H1 (cell line): Measurements from ENCODE around the gene ENPP5. TPM values are rescaled to one million over a fixed set of nuclear protein-coding genes. Genes with fewer than 3 reads are reported as not detected.

Source experiments
- CTCF ChIA-PET: fragments of 300-600 bp; sonication (Branson Sonifier 250); formaldehyde crosslinking; loops from one replicate; lab custom pipeline; 2021; ENCODE audit not compliant: partially characterized antibody; lab: Charles Lee
- POLR2A ChIA-PET: fragments of 300-600 bp; sonication (Branson Sonifier 250); formaldehyde crosslinking; loops from one replicate; lab custom pipeline; 2021; ENCODE audit warnings: inconsistent platforms; ENCODE audit not compliant: partially characterized antibody; lab: Charles Lee
- DNase-seq, 2 experiments: peaks; one replicate each; pipeline versions ENCODE4 v3.0.0 to v3.0.0-alpha.2; 2010 to 2022; ENCODE audit warnings: low spot score in 2 of 2, low read depth in 1 of 2, mixed read lengths in 1 of 2
- FAIRE-seq: peaks from 2 replicates; lab custom pipeline; 2011; peaks lifted over from hg19 to GRCh38; lab: Jason Lieb, UNC
- H2AFZ ChIP-seq: 2 replicates; pipeline ENCODE4 v1.8.1; 2012; ENCODE audit warnings: low read length, inconsistent platforms
- H2AK5ac ChIP-seq: 2 replicates; pipeline ENCODE4 v1.6.1; 2013; ENCODE audit warnings: low read depth, low read length
- H2BK120ac ChIP-seq: replicated peaks from 2 replicates; pipeline ENCODE3; 2013; ENCODE audit warnings: low read depth, low read length, inconsistent platforms
- H2BK12ac ChIP-seq: 2 replicates; pipeline ENCODE4 v1.6.1; 2013; ENCODE audit warnings: low read depth, low read length
- H2BK15ac ChIP-seq: 2 replicates; pipeline ENCODE4 v1.6.1; 2013; ENCODE audit warnings: low read length
- H2BK20ac ChIP-seq: 2 replicates; pipeline ENCODE4 v1.6.1; 2013; ENCODE audit warnings: low read length
- H2BK5ac ChIP-seq: 2 replicates; pipeline ENCODE4 v1.6.1; 2013; ENCODE audit warnings: low read depth, low read length
- H3K14ac ChIP-seq: 2 replicates; pipeline ENCODE4 v1.6.1; 2013; ENCODE audit warnings: inconsistent platforms; ENCODE audit not compliant: insufficient read length
- H3K18ac ChIP-seq: 2 replicates; pipeline ENCODE4 v1.6.1; 2013; ENCODE audit warnings: low read length; ENCODE audit errors: extremely low read depth
- H3K23ac ChIP-seq: 2 replicates; pipeline ENCODE4 v1.6.1; 2013; ENCODE audit warnings: inconsistent platforms; ENCODE audit not compliant: insufficient read length
- H3K23me2 ChIP-seq: 2 replicates; pipeline ENCODE4 v1.6.1; 2013; ENCODE audit warnings: low read depth, low read length
- H3K27ac ChIP-seq: 2 replicates; pipeline ENCODE4 v1.6.1; 2011; ENCODE audit warnings: low read depth, low read length, inconsistent platforms
- H3K27me3 ChIP-seq, 4 experiments: replicated peaks in 1 of 4; 1 replicate in 1 of 4; 2 replicates in 3 of 4; pipeline versions ENCODE4 v1.6.1 to v1.8.1; 2011 to 2013; ENCODE audit warnings: low read length in 3 of 4, mild to moderate bottlenecking in 3 of 4, inconsistent platforms in 2 of 4, mixed read lengths in 2 of 4, moderate library complexity in 1 of 4; ENCODE audit not compliant: control insufficient read depth in 3 of 4, insufficient read depth in 3 of 4; ENCODE audit errors: extremely low read depth in 1 of 4
- H3K36me3 ChIP-seq, 4 experiments: 2 replicates each; pipeline versions ENCODE4 v1.6.1 to v1.8.1; 2011 to 2013; ENCODE audit warnings: mild to moderate bottlenecking in 4 of 4, low read length in 3 of 4, moderate library complexity in 2 of 4, control low read depth in 1 of 4, inconsistent platforms in 1 of 4; ENCODE audit not compliant: insufficient read depth in 4 of 4, control insufficient read depth in 2 of 4
- H3K4ac ChIP-seq: replicated peaks from 2 replicates; pipeline ENCODE3; 2013; ENCODE audit warnings: low read length, low read depth, mixed read lengths, inconsistent platforms; ENCODE audit not compliant: insufficient read length
- H3K4me1 ChIP-seq, 4 experiments: replicated peaks in 1 of 4; 1 replicate in 1 of 4; 2 replicates in 3 of 4; pipeline versions ENCODE4 v1.6.1 to v1.8.1; 2011 to 2013; ENCODE audit warnings: low read length in 3 of 4, inconsistent platforms in 2 of 4, mixed read lengths in 1 of 4; ENCODE audit not compliant: insufficient read depth in 4 of 4, control insufficient read depth in 3 of 4
- H3K4me2 ChIP-seq, 2 experiments: 2 replicates each; pipeline versions ENCODE4 v1.6.1 to v1.8.1; 2011 to 2013; ENCODE audit warnings: low read depth in 2 of 2, low read length in 2 of 2, control low read depth in 1 of 2, inconsistent platforms in 1 of 2, mild to moderate bottlenecking in 1 of 2; ENCODE audit not compliant: insufficient read depth in 1 of 2
- H3K4me3 ChIP-seq, 4 experiments: fragments of 200-600, 300-600 bp in 1 of 4; sonication (generic), shearing (Covaris generic), sonication (Bioruptor Twin) in 1 of 4; 2 replicates each; pipeline versions ENCODE4 v1.5.1 to v1.8.1; 2011 to 2016; ENCODE audit warnings: low read length in 4 of 4, low read depth in 3 of 4, control low read depth in 2 of 4, inconsistent platforms in 2 of 4, mild to moderate bottlenecking in 2 of 4, mixed read lengths in 1 of 4, moderate library complexity in 1 of 4; ENCODE audit not compliant: insufficient read depth in 2 of 4; ENCODE audit errors: extremely low read depth in 1 of 4
- H3K56ac ChIP-seq: replicated peaks from 2 replicates; pipeline ENCODE3; 2013; ENCODE audit warnings: low read depth, mild to moderate bottlenecking, mixed read lengths, low read length, inconsistent platforms; ENCODE audit not compliant: insufficient read length
- H3K79me1 ChIP-seq: 2 replicates; pipeline ENCODE4 v1.6.1; 2013; ENCODE audit warnings: low read depth, low read length, control low read depth
- H3K79me2 ChIP-seq, 2 experiments: 2 replicates each; pipeline versions ENCODE4 v1.6.1 to v1.8.1; 2012 to 2013; ENCODE audit warnings: low read length in 2 of 2, mild to moderate bottlenecking in 2 of 2, inconsistent platforms in 1 of 2; ENCODE audit not compliant: insufficient read depth in 2 of 2, control insufficient read depth in 1 of 2
- H3K9ac ChIP-seq, 4 experiments: replicated peaks in 1 of 4; 1 replicate in 1 of 4; 2 replicates in 3 of 4; pipeline versions ENCODE4 v1.6.1 to v1.8.1; 2011 to 2013; ENCODE audit warnings: low read depth in 3 of 4, low read length in 3 of 4, control low read depth in 2 of 4, mild to moderate bottlenecking in 2 of 4, moderate library complexity in 2 of 4, inconsistent platforms in 1 of 4; ENCODE audit errors: extremely low read depth in 1 of 4
- H3K9me3 ChIP-seq, 2 experiments: 2 replicates each; pipeline versions ENCODE4 v1.6.1 to v1.8.1; 2012 to 2013; ENCODE audit warnings: mild to moderate bottlenecking in 2 of 2, moderate library complexity in 2 of 2, control low read depth in 1 of 2, inconsistent platforms in 1 of 2, low read depth in 1 of 2, low read length in 1 of 2, mixed read lengths in 1 of 2; ENCODE audit not compliant: insufficient read depth in 2 of 2
- H4K20me1 ChIP-seq, 2 experiments: replicated peaks in 1 of 2; 2 replicates each; pipeline versions ENCODE3 to v1.8.1; 2011 to 2013; ENCODE audit warnings: inconsistent platforms in 2 of 2, low read length in 2 of 2, mild to moderate bottlenecking in 1 of 2; ENCODE audit not compliant: insufficient read depth in 2 of 2, control insufficient read depth in 1 of 2
- H4K5ac ChIP-seq: 2 replicates; pipeline ENCODE4 v1.6.1; 2013; ENCODE audit warnings: low read length, low read depth, mixed read lengths, inconsistent platforms; ENCODE audit not compliant: insufficient read length
- H4K8ac ChIP-seq: 2 replicates; pipeline ENCODE4 v1.8.0; 2013; ENCODE audit warnings: mild to moderate bottlenecking, moderate library complexity, low read length, inconsistent platforms; ENCODE audit not compliant: insufficient read depth; ENCODE audit errors: extremely low read depth
- H4K91ac ChIP-seq: replicated peaks from 2 replicates; pipeline ENCODE3; 2013; ENCODE audit warnings: low read length, mixed read lengths, inconsistent platforms; ENCODE audit not compliant: insufficient read length
- BRCA1 ChIP-seq: IDR thresholded peaks from 2 replicates; pipeline ENCODE4 v1.6.1; 2012; ENCODE audit warnings: low read depth, low read length, improper control_type of control experiment
- CHD2 ChIP-seq: IDR thresholded peaks from 2 replicates; pipeline ENCODE4 v1.6.1; 2012; ENCODE audit warnings: low read length, improper control_type of control experiment
- CTBP2 ChIP-seq: IDR thresholded peaks from 2 replicates; pipeline ENCODE4 v1.7.0; 2011; ENCODE audit warnings: borderline replicate concordance, mild to moderate bottlenecking, moderate library complexity, mixed read lengths, low read length; ENCODE audit not compliant: insufficient read depth, insufficient read length
- GTF2F1 ChIP-seq: IDR thresholded peaks from 2 replicates; pipeline ENCODE4 v1.6.1; 2012; ENCODE audit warnings: low read depth, low read length, improper control_type of control experiment, borderline replicate concordance
- POLR2AphosphoS5 ChIP-seq: IDR thresholded peaks from 2 replicates; pipeline ENCODE4 v1.6.1; 2011; ENCODE audit warnings: low read depth, low read length
- TCF12 ChIP-seq: IDR thresholded peaks from 2 replicates; pipeline ENCODE4 v1.6.1; 2011; ENCODE audit warnings: low read depth, mild to moderate bottlenecking, low read length
- WGBS, 2 experiments: shearing (Covaris generic) in 1 of 2; methylation state at CpG; one replicate each; pipeline versions ENCODE4 v1.1.6 to v1.1.7; 2013 to 2015; ENCODE audit warnings: low lambda C conversion rate in 2 of 2, mixed read lengths in 2 of 2, inconsistent platforms in 1 of 2, low coverage in 1 of 2, missing lambda C conversion rate in 1 of 2; ENCODE audit not compliant: insufficient replicate concordance in 2 of 2, insufficient coverage in 1 of 2, insufficient read length in 1 of 2; ENCODE audit errors: extremely low coverage in 1 of 2, missing lambda C conversion rate in 1 of 2; 5-methylcytosine and 5-hydroxymethylcytosine counted together
- long read RNA-seq, 2 experiments: library from RNA in 1 of 2; library from capped mRNA in 1 of 2; stranded (forward); transcript quantifications; one replicate each; pipeline ENCODE4 v2.0.0, GENCODE V29; 2021; ENCODE audit warnings: inconsistent platforms in 1 of 2
- polyA minus RNA-seq, 3 experiments: library from RNA; depleted of rRNA, polyadenylated mRNA; stranded (reverse); fragments of >200 nt; gene quantifications; 1 replicate in 2 of 3; 2 replicates in 1 of 3; pipeline ENCODE4 v1.2.3, GENCODE V29; 2011
- polyA plus RNA-seq, 7 experiments: library from polyadenylated mRNA; depleted of rRNA in 3 of 7; stranded (reverse) in 5 of 7; unstranded in 2 of 7; fragments of >200 nt in 5 of 7; fragments of 200-250 nt in 2 of 7; gene quantifications; 1 replicate in 5 of 7; 2 replicates in 1 of 7; 4 replicates in 1 of 7; pipeline versions ENCODE4 v1.2.1 to v1.2.3, GENCODE V29; 2011 to 2013; ENCODE audit warnings: missing spikeins in 2 of 7, mixed read lengths in 2 of 7
- total RNA-seq: library from RNA; stranded (reverse); fragmentation: NEBNext Ultra II Directional; extraction: Animal tissue kit (Norgen Biotek cat#: 25700); gene quantifications from 2 replicates; pipeline ENCODE4 v1.2.1, GENCODE V29; 2021

The ENPP5 gene
- total RNA-seq (7.6 and 7.8 TPM in 2 replicates), polyA plus RNA-seq (2011; rRNA removed) (3.2 and 5.1 TPM in 2 replicates), polyA minus RNA-seq (2011; rRNA and poly(A)+ RNA removed) (6.3 and 11.1 TPM in 2 replicates)
- 6.0 TPM for polyA plus RNA-seq (2011; cell fraction: cytosol; rRNA removed)
- polyA plus RNA-seq (2011; cell fraction: nucleus; rRNA removed), result 4.7 TPM
- polyA plus RNA-seq (2012, experiment 1 of 2), result 5.4 to 6.5 TPM (median 5.8 TPM) in 4 replicates
- 0.38 TPM for polyA plus RNA-seq (2012, experiment 2 of 2)
- 12.0 TPM for polyA plus RNA-seq (2013, experiment 1 of 2)
- 12.6 TPM for polyA plus RNA-seq (2013, experiment 2 of 2)
- polyA minus RNA-seq (2011; cell fraction: cytosol; rRNA and poly(A)+ RNA removed), result 5.1 TPM
- polyA minus RNA-seq (2011; cell fraction: nucleus; rRNA and poly(A)+ RNA removed), result 13.7 TPM
- long read RNA-seq, experiment 1, partial matches to known transcripts, result 5 of 13 reads
- long read RNA-seq, experiment 1, other reads (novel, unspliced or antisense), result 7 of 13 reads
- long read RNA-seq, experiment 2, partial matches to known transcripts, result 8 of 14 reads
- long read RNA-seq, experiment 2, other reads (novel, unspliced or antisense), result 2 of 14 reads

GRCh38 chr6:46170357-46171289 is at the start of gene ENPP5:
Gene ENPP5, minus strand, starts transcription at chr6:46170980. Its CDS starts 2,718 bp downstream, at chr6:46168262.
- peak within 1 kb of the TSS; percentile 63 for H3K27ac ChIP-seq
- no peaks in the 10 kb centered on the region for H3K9me3 ChIP-seq
- no peak within 1 kb of the TSS for H3K4ac ChIP-seq
- no peak within 1 kb of the TSS for H3K23ac ChIP-seq
- peaks cover 0 to 6% (median 2%) of the 10 kb centered on the region in 4 experiments; a peak in 4 of 8 replicates for H3K36me3 ChIP-seq
- H3K14ac ChIP-seq, result no peak within 1 kb of the TSS
- H3K23me2 ChIP-seq, result no peaks in the 10 kb centered on the region
- no peak within 1 kb of the TSS for H2AK5ac ChIP-seq
- peaks cover 2 to 7% (median 3%) of the 10 kb centered on the region in 4 experiments; a peak in 3 of 7 replicates for H3K4me1 ChIP-seq
- no peak within 1 kb of the TSS for H2BK120ac ChIP-seq
- H3K27me3 ChIP-seq, result no peaks in the 10 kb centered on the region
- 0 out of 2 replicates have a peak within 1 kb of the TSS, but pooled peaks have one; percentile 41 for H2BK5ac ChIP-seq
- H2BK15ac ChIP-seq, result no peak within 1 kb of the TSS
- H3K79me2 ChIP-seq, result peaks cover 0 to 11% of the 10 kb centered on the region in 2 experiments; a peak in 2 of 4 replicates
- H4K91ac ChIP-seq, result no peak within 1 kb of the TSS
- POLR2A ChIA-PET, result interaction anchor here (0.6 to 1.2 kb wide), 5 partner anchors 8 to 624 kb away, joined by 3 read pairs; no protein-coding TSS in a partner anchor
- no peak within 1 kb of the TSS for H2BK20ac ChIP-seq
- peak within 1 kb of the TSS; percentile 99 for H2AFZ ChIP-seq
- no peak for FAIRE-seq
- peak within 1 kb of the TSS; percentile 56 to 75 (median 64) for H3K9ac ChIP-seq
- peak within 1 kb of the TSS; percentile 56 for H4K5ac ChIP-seq
- 4% methylated on average over 31 of the region's 49 CpGs; no CpG with 5 or more reads in 1 of the 2 experiments for WGBS, 2 experiments
- no peaks in the 10 kb centered on the region for H4K20me1 ChIP-seq
- H3K79me1 ChIP-seq, result no peaks in the 10 kb centered on the region; the same call in 1 of the 2 replicates
- CTCF ChIA-PET, result interaction anchor here (0.7 to 0.9 kb wide), 5 partner anchors 12 to 456 kb away, joined by 3 to 4 read pairs (median 3); no protein-coding TSS in a partner anchor
- peak; percentile 90 to 92 for DNase-seq
- no peak within 1 kb of the TSS for H3K56ac ChIP-seq
- peak within 1 kb of the TSS; percentile 49; the same call in 1 of the 2 replicates for H3K18ac ChIP-seq
- peak within 1 kb of the TSS; percentile 82 to 94 (median 88) for H3K4me3 ChIP-seq
- H3K4me2 ChIP-seq, result peak within 1 kb of the TSS; percentile 70 to 80
- no peak within 1 kb of the TSS for H2BK12ac ChIP-seq
- peak within 1 kb of the TSS; percentile 89; the same call in 1 of the 2 replicates for H4K8ac ChIP-seq
- TF ChIP-seq CHD2 (peak; percentile 83), GTF2F1 (no peak), POLR2AphosphoS5 (peak; percentile 76), BRCA1 (no peak), CTBP2 (no peak), TCF12 (0 out of 2 replicates have a peak, but pooled peaks have one; percentile 5)
